HFFc6 (cell line): ENCODE measurements around the gene ITSN1. TPM values are rescaled to one million over a fixed set of nuclear protein-coding genes. Genes with fewer than 3 reads are reported as not detected.
"Not testable (repeated sequence)": the region's sequence is repeated elsewhere in the genome, so short reads cannot be mapped to it uniquely, and the experiment has no call there.

Experiments
- DNase-seq: peaks from one replicate; pipeline ENCODE4 v3.0.0-alpha.2; 2018
- H3K27ac Mint-ChIP-seq: 2 replicates; pipeline ENCODE4 v1.8.0; 2020; ENCODE audit warnings: mild to moderate bottlenecking, mixed read lengths
- H3K27me3 Mint-ChIP-seq: 2 replicates; pipeline ENCODE4 v1.8.0; 2021; ENCODE audit warnings: mild to moderate bottlenecking, moderate library complexity, mixed read lengths; ENCODE audit not compliant: insufficient read depth
- H3K36me3 Mint-ChIP-seq: 2 replicates; pipeline ENCODE4 v1.8.0; 2021; ENCODE audit warnings: low read depth, mixed read lengths
- H3K4me1 Mint-ChIP-seq: 2 replicates; pipeline ENCODE4 v1.8.0; 2020; ENCODE audit warnings: low read depth, mixed read lengths
- H3K4me3 Mint-ChIP-seq: 2 replicates; pipeline ENCODE4 v1.8.0; 2020; ENCODE audit warnings: mild to moderate bottlenecking, moderate library complexity, mixed read lengths
- H3K9me3 Mint-ChIP-seq: 2 replicates; pipeline ENCODE4 v1.8.0; 2020; ENCODE audit warnings: mild to moderate bottlenecking, mixed read lengths
- CTCF ChIP-seq: fragments of 200-600 bp; sonication (generic); IDR thresholded peaks from 2 replicates; pipeline ENCODE4 v1.5.0; 2021; ENCODE audit warnings: antibody characterized with exemption, mild to moderate bottlenecking
- long read RNA-seq: library from polyadenylated mRNA; unstranded; transcript quantifications from one replicate; pipeline ENCODE4 v2.0.0, GENCODE V29; 2019
- total RNA-seq, 6 experiments: library from RNA; stranded (reverse); fragmentation: NEBNext Ultra II Directional; extraction: Animal tissue kit (Norgen Biotek cat#: 25700); gene quantifications; 2 replicates in 1 of 6; 3 replicates in 5 of 6; pipeline ENCODE4 v1.2.3, GENCODE V29; 2021

ITSN1 gene
- 10 to 100 TPM; 47.7 to 54.8 (median 54.0) TPM for total RNA-seq
- long read RNA-seq, partial matches to known transcripts: 51 of 61 reads
- long read RNA-seq, other reads (novel, unspliced or antisense): 10 of 61 reads

- no peak for TF ChIP-seq CTCF
- no peaks in the 10 kb centered on the region for H3K9me3 Mint-ChIP-seq
- DNase-seq: peak; percentile 99
- H3K27ac Mint-ChIP-seq: peak within 1 kb of the TSS; percentile 95
- H3K27me3 Mint-ChIP-seq: no peaks in the 10 kb centered on the region; the same call in 1 of the 2 replicates
- peaks cover 22% of the 10 kb centered on the region for H3K4me1 Mint-ChIP-seq
- peak within 1 kb of the TSS; percentile 93 for H3K4me3 Mint-ChIP-seq
- H3K36me3 Mint-ChIP-seq: peaks cover 5% of the 10 kb centered on the region; the same call in 1 of the 2 replicates
Observed at GRCh38 chr21:33642027-33642895, at the start of gene ITSN1. Gene ITSN1 (plus strand): TSS chr21:33642501. CDS start chr21:33718829, 76,328 bp downstream.

GRCh38 chr21:33598051-33598450, 44.2 kb upstream of the ITSN1 start:
- H3K27me3 Mint-ChIP-seq: no peaks in the 10 kb centered on the region
- no peak for TF ChIP-seq CTCF
- peaks cover 16% of the 10 kb centered on the region for H3K36me3 Mint-ChIP-seq
- no peak overlapping the region for H3K27ac Mint-ChIP-seq
- DNase-seq: no peak
- H3K9me3 Mint-ChIP-seq: no peaks in the 10 kb centered on the region
- no peaks in the 10 kb centered on the region for H3K4me1 Mint-ChIP-seq
- H3K4me3 Mint-ChIP-seq: no peak overlapping the region

- no peak for DNase-seq
- no peak overlapping the region for H3K27ac Mint-ChIP-seq
- H3K4me3 Mint-ChIP-seq: no peak overlapping the region
- H3K27me3 Mint-ChIP-seq: no peaks in the 10 kb centered on the region
- H3K36me3 Mint-ChIP-seq: no peaks in the 10 kb centered on the region
- TF ChIP-seq CTCF: no peak
- no peaks in the 10 kb centered on the region for H3K9me3 Mint-ChIP-seq
- H3K4me1 Mint-ChIP-seq: no peaks in the 10 kb centered on the region; the same call in 1 of the 2 replicates
Observed at GRCh38 chr21:33608559-33608958, 33.7 kb upstream of the ITSN1 start.

GRCh38 chr21:33611006-33611744, 31.1 kb upstream of the ITSN1 start:
- no peak for TF ChIP-seq CTCF
- Mint-ChIP-seq H3K27me3 (peaks cover 2% of the 10 kb centered on the region; the same call in 1 of the 2 replicates), H3K4me1 (no peaks in the 10 kb centered on the region; the same call in 1 of the 2 replicates), H3K36me3 (no peaks in the 10 kb centered on the region), H3K27ac (no peak overlapping the region), H3K4me3 (no peak overlapping the region), H3K9me3 (no peaks in the 10 kb centered on the region)
- no peak for DNase-seq

GRCh38 chr21:33617565-33617964, 24.7 kb upstream of the ITSN1 start:
- not testable (repeated sequence) for H3K27ac Mint-ChIP-seq, H3K4me1 Mint-ChIP-seq, DNase-seq, H3K9me3 Mint-ChIP-seq, H3K4me3 Mint-ChIP-seq, H3K27me3 Mint-ChIP-seq
- H3K36me3 Mint-ChIP-seq: peaks cover 19% of the 10 kb centered on the region
